Heart left ventricle (tissue), 16 donors: ENCODE measurements around the gene SORL1. TPM values are rescaled to one million over a fixed set of nuclear protein-coding genes. Genes with fewer than 3 reads are reported as not detected.

Experiments
- ATAC-seq, 4 donors: fragments of 200-7000 bp; cut with Tn5 transposase; one replicate each; pipeline ENCODE4 v1.9.1; 2020 to 2022; ENCODE audit warnings: moderate library complexity in 4 of 4, mild to moderate bottlenecking in 3 of 4, moderate number of reproducible peaks in 1 of 4
- DNase-seq, 5 donors: peaks; one replicate each; pipeline ENCODE4 v3.0.0-alpha.2; 2020
- H3K27ac ChIP-seq, 12 donors: fragments of 200-600 bp; sonication (generic) in 4 of 12; one replicate each; pipeline versions ENCODE4 v1.5.0 to v1.8.0; 2016 to 2022; ENCODE audit warnings: mild to moderate bottlenecking in 2 of 12
- H3K27me3 ChIP-seq, 9 donors: fragments of 200-600 bp; sonication (generic) in 2 of 9; one replicate each; pipeline versions ENCODE4 v1.5.1 to v1.8.0; 2016 to 2022; ENCODE audit warnings: mild to moderate bottlenecking in 3 of 9
- H3K36me3 ChIP-seq, 9 donors: fragments of 200-600 bp; sonication (generic) in 2 of 9; one replicate each; pipeline versions ENCODE4 v1.5.0 to v1.8.0; 2018 to 2022; ENCODE audit warnings: mild to moderate bottlenecking in 2 of 9
- H3K4me1 ChIP-seq, 12 donors: fragments of 200-600 bp; sonication (generic) in 4 of 12; one replicate each; pipeline versions ENCODE4 v1.5.0 to v1.8.0; 2016 to 2022; ENCODE audit warnings: mild to moderate bottlenecking in 3 of 12
- H3K4me3 ChIP-seq, 12 donors: fragments of 200-600 bp; sonication (generic) in 4 of 12; one replicate each; pipeline versions ENCODE4 v1.5.0 to v1.8.0; 2017 to 2022; ENCODE audit warnings: mild to moderate bottlenecking in 9 of 12, moderate library complexity in 4 of 12
- H3K9me3 ChIP-seq, 12 donors: fragments of 200-600 bp; sonication (generic) in 4 of 12; one replicate each; pipeline versions ENCODE4 v1.5.0 to v1.8.0; 2016 to 2022; ENCODE audit warnings: mild to moderate bottlenecking in 1 of 12
- CTCF ChIP-seq, 12 donors: fragments of 200-600 bp; sonication (generic) in 4 of 12; IDR thresholded peaks; one replicate each; pipeline versions ENCODE4 v1.5.0 to v1.8.0; 2018 to 2022; ENCODE audit warnings: antibody characterized with exemption in 12 of 12, mild to moderate bottlenecking in 5 of 12
- POLR2A ChIP-seq, 2 donors: fragments of 450-650 bp; IDR thresholded peaks; one replicate each; pipeline ENCODE4 v1.6.1; 2017; ENCODE audit warnings: antibody characterized with exemption in 2 of 2, mild to moderate bottlenecking in 2 of 2, moderate library complexity in 2 of 2
- WGBS, 4 donors: extraction: QIAGEN DNeasy Blood & Tissue Kit in 2 of 4; methylation state at CpG; one replicate each; pipeline versions ENCODE4 v1.1.5 to v1.1.7; 2013 to 2018; 5-methylcytosine and 5-hydroxymethylcytosine counted together
- intact Hi-C, 10 donors: fragments of 100-400 bp; cut with DNase I; formaldehyde crosslinking; loops; one replicate each; pipeline versions ENCODE4 v1.11.1 to v1.14.2; 2022
- polyA plus RNA-seq, 2 donors: library from polyadenylated mRNA; stranded (reverse); fragments of 200-250 nt; gene quantifications; one replicate each; pipeline ENCODE4 v1.2.3, GENCODE V29; 2013
- total RNA-seq, 9 donors: library from RNA; depleted of rRNA in 2 of 9; stranded (reverse); fragments of >200 nt in 2 of 9; fragmentation: NEBNext Ultra II Directional in 3 of 9; extraction: Animal tissue kit (Norgen Biotek cat#: 25700) in 3 of 9; gene quantifications; one replicate each; pipeline versions ENCODE4 v1.1.0 to v1.2.4, GENCODE V29; 2016 to 2023
- donor health status: ischemic (EF 13 %, LVEDD 7.1; RV severe dilation, severe dysfunction).
- donor health status: healthy with polysubstance abuse.
- donor health status: DM: no; HTN: yes; CAD: no.
- donor health status: DM: no; HTN: no; CAD: no.
- donor health status: ischemic (EF 25% LVEDD 6.9; RV normal size, moderate dysfunction).
- donor health status: ischemic (EF 25% LVEDD 5.7; RV mildly dilated, moderate dysfunction).
- donor health status: healthy.
- donor health status: DM: yes; HTN: yes; CAD: no.
- donor health status: ischemic (EF 35%, LVEDD 5.7; RV mildly dilated, moderate dysfunction).
- donor health status: nonischemic (EF 11% LVEDD 7.7; RV severe dilation, severe dysfunction).
- donor health status: DM: yes; HTN: yes; CAD: no.
- donor health status: PGD.
- donor health status: ischemic (EF 29% LVEDD 5.4; RV normal size, mild dysfunction).
- donor health status: nonischemic (EF 23%, LVEDD 6.1; RV moderate dilation, normal function).

The SORL1 gene
- total and polyA plus RNA-seq, 11 donors: 0.72 to 20.5 (median 5.2) TPM

DNA sequence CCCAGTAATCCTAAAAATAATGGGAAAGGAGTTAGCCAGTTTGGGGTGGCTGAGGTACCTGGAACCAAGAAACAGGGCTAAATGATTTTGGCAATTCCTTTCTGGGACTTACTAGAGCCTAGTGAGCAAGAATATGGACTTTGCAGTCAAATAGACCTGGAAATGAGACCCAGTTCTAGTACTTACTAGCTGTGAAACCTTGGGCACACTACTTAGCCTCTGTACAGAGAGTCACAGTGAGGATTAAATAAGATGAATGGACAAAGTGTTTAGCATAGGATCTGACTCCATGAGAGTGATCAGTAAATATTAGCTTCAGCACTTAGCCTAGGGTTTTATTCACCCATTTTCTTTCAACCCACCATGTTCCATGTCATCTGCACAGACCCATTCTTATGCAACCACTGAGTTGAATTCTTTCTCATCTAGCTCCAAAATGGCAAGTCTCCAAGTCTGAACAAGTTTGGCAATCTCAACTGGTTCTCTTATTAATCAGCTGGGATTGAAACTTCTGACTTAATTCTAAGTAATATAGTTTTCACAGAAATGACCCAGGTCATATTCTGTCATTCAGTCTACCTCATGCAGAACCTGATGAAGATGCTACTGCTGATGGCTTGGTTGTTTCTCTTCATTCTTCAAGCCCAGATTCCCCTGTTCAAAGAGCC, 15.0 kb upstream of the SORL1 start:
- no peak overlapping the region for H3K4me3 ChIP-seq
- peak in 1 of 4 donors; percentile 56 for ATAC-seq
- H3K36me3 ChIP-seq: no peaks in the 10 kb centered on the region
- H3K27me3 ChIP-seq: no peaks in the 10 kb centered on the region
- no peak for TF ChIP-seq CTCF (IDR thresholded peaks at IDR 0.05)
- no peak for TF ChIP-seq POLR2A (IDR thresholded peaks at IDR 0.05)
- no peak for DNase-seq
- H3K9me3 ChIP-seq: no peaks in the 10 kb centered on the region
- H3K4me1 ChIP-seq: peaks cover 0 to 37% (median 0%) of the 10 kb centered on the region in 12 donors
- H3K27ac ChIP-seq: peak overlapping the region in 1 of 12 donors; percentile 40
- intact Hi-C loops: no loop called here

GRCh38 chr11:121437686-121438078, 14.4 kb upstream of the SORL1 start:
- Histone ChIP-seq H3K4me3 (no peak overlapping the region), H3K27ac (peak overlapping the region in 1 of 12 donors; percentile 40), H3K27me3 (no peaks in the 10 kb centered on the region), H3K4me1 (peaks cover 0 to 37% (median 0%) of the 10 kb centered on the region in 12 donors), H3K36me3 (no peaks in the 10 kb centered on the region), H3K9me3 (no peaks in the 10 kb centered on the region)
- ATAC-seq (peak in 1 of 4 donors; percentile 67), DNase-seq (no peak)
- intact Hi-C loops: no loop called here
- no peak for TF ChIP-seq POLR2A (IDR thresholded peaks at IDR 0.05)
- TF ChIP-seq CTCF (IDR thresholded peaks at IDR 0.05): no peak
- 72 to 75% (median 74%) methylated on average over 4 of the region's 4 CpGs for WGBS, 4 donors

- TF ChIP-seq CTCF (IDR thresholded peaks at IDR 0.05) (no peak), POLR2A (IDR thresholded peaks at IDR 0.05) (no peak)
- ATAC-seq (peak in 2 of 4 donors; percentile 44 to 71), DNase-seq (no peak)
- no peaks in the 10 kb centered on the region for H3K27me3 ChIP-seq
- H3K36me3 ChIP-seq: no peaks in the 10 kb centered on the region
- peaks cover 0 to 37% (median 0%) of the 10 kb centered on the region in 12 donors for H3K4me1 ChIP-seq
- H3K27ac ChIP-seq: no peak overlapping the region
- intact Hi-C loops: no loop called here
- WGBS, 4 donors: 54 to 69% (median 67%) methylated on average over 4 of the region's 4 CpGs
- H3K9me3 ChIP-seq: no peaks in the 10 kb centered on the region
- no peak overlapping the region for H3K4me3 ChIP-seq
Observed at GRCh38 chr11:121439337-121439736, 12.8 kb upstream of the SORL1 start.

GRCh38 chr11:121439759-121440158, 12.4 kb upstream of the SORL1 start:
- H3K27ac ChIP-seq: no peak overlapping the region
- no peaks in the 10 kb centered on the region for H3K27me3 ChIP-seq
- no peaks in the 10 kb centered on the region for H3K9me3 ChIP-seq
- TF ChIP-seq CTCF (IDR thresholded peaks at IDR 0.05) (no peak), POLR2A (IDR thresholded peaks at IDR 0.05) (no peak)
- H3K4me1 ChIP-seq: peaks cover 0 to 36% (median 0%) of the 10 kb centered on the region in 12 donors
- DNase-seq: no peak
- ATAC-seq: peak in 1 of 4 donors; percentile 35
- H3K4me3 ChIP-seq: no peak overlapping the region
- H3K36me3 ChIP-seq: no peaks in the 10 kb centered on the region
- intact Hi-C loops: loop anchor here in 1 of 10 donors (10.0 kb wide), 1 partner anchor 115 kb away; no protein-coding TSS in a partner anchor
